ENCODE results near the gene NECTIN1.

GRCh38 chr11:119738059-119738439, 9.0 kb upstream of the NECTIN1 start:
- TF ChIP-seq CTCF (IDR thresholded peaks at IDR 0.05) (no peak), POLR2A (IDR thresholded peaks at IDR 0.05) (no peak)
